Heart left ventricle (tissue), 13 donors: Measurements from ENCODE around the gene RRAS.

Experiments
- CTCF ChIP-seq, 12 donors: fragments of 200-600 bp; sonication (generic) in 4 of 12; IDR thresholded peaks; one replicate each; pipeline versions ENCODE4 v1.5.0 to v1.8.0; 2018 to 2022; ENCODE audit warnings: antibody characterized with exemption in 12 of 12, mild to moderate bottlenecking in 5 of 12
- POLR2A ChIP-seq, 2 donors: fragments of 450-650 bp; IDR thresholded peaks; one replicate each; pipeline ENCODE4 v1.6.1; 2017; ENCODE audit warnings: antibody characterized with exemption in 2 of 2, mild to moderate bottlenecking in 2 of 2, moderate library complexity in 2 of 2
- donor health status: ischemic (EF 13 %, LVEDD 7.1; RV severe dilation, severe dysfunction).
- donor health status: DM: no; HTN: yes; CAD: no.
- donor health status: DM: no; HTN: no; CAD: no.
- donor health status: ischemic (EF 25% LVEDD 6.9; RV normal size, moderate dysfunction).
- donor health status: ischemic (EF 25% LVEDD 5.7; RV mildly dilated, moderate dysfunction).
- donor health status: ischemic (EF 35%, LVEDD 5.7; RV mildly dilated, moderate dysfunction).
- donor health status: nonischemic (EF 11% LVEDD 7.7; RV severe dilation, severe dysfunction).
- donor health status: DM: yes; HTN: yes; CAD: no.
- donor health status: PGD.
- donor health status: ischemic (EF 29% LVEDD 5.4; RV normal size, mild dysfunction).
- donor health status: nonischemic (EF 23%, LVEDD 6.1; RV moderate dilation, normal function).

DNA sequence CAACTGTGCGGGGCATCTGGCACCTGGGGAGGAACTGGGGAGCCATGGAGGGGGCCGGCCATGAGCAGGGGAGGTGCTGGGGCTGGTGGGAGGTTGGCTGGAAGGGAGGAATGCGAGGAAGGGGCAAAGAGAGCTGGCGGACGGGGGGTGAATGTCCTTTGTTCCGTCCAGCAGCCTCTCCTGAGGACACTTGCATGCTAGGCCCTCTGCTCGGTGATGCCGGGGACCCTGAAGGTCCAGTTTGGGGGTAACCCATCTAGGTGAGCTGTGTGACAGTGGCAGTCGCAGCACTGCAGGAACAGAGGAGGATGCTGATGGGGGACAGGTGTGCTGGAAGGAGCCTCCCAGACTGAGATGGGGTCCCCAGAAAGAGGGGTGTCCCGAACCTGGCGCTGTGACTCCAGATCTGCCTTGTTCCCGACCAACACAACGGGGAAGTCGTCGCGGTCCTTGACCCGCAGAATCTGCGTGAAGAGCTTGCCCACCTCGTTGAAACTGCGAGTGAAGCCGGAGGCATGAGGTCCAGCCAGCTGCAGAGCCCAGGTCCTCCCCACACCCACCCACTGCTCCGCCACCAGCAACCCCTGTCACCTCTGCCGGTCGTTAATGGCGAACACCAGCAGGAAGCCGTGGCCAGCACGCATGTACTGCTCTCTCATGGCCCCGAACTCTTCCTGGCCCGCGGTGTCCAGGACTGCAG lies 3.6 kb downstream of the RRAS start:
- TF ChIP-seq POLR2A (IDR thresholded peaks at IDR 0.05) (no peak), CTCF (IDR thresholded peaks at IDR 0.05) (no peak)
